ENCODE results near the gene IBTK.

DNA sequence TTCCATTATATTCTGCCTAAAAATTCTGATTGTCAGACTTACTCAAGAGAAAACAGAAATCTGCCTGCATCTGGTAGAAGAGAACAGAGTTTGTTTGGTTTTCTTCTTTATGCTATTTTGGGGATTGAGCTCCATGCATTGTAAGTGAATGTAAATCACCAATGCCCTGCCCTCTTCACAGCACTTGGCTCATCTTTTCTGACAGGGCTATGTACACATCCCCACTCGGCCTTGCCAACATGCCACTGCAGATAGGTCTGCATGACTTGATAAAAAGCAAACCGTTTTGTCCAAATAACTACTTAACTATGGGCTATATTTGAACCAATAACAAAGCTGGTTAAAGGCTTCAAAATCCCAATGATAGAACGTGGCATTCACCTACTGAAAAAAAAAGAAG is 117.7 kb downstream of the IBTK start:
- TF ChIP-seq, protein P1, sequence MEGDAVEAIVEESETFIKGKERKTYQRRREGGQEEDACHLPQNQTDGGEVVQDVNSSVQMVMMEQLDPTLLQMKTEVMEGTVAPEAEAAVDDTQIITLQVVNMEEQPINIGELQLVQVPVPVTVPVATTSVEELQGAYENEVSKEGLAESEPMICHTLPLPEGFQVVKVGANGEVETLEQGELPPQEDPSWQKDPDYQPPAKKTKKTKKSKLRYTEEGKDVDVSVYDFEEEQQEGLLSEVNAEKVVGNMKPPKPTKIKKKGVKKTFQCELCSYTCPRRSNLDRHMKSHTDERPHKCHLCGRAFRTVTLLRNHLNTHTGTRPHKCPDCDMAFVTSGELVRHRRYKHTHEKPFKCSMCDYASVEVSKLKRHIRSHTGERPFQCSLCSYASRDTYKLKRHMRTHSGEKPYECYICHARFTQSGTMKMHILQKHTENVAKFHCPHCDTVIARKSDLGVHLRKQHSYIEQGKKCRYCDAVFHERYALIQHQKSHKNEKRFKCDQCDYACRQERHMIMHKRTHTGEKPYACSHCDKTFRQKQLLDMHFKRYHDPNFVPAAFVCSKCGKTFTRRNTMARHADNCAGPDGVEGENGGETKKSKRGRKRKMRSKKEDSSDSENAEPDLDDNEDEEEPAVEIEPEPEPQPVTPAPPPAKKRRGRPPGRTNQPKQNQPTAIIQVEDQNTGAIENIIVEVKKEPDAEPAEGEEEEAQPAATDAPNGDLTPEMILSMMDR (IDR thresholded peaks at IDR 0.05), result no peak
- no peak for TF ChIP-seq POLR2A (IDR thresholded peaks at IDR 0.05)
- no peak for TF ChIP-seq POLR2AphosphoS5 (IDR thresholded peaks at IDR 0.05; ENCODE audit: insufficient read depth in 1 of 2, low read depth in 1 of 2)
